ENCODE results near the gene DOK7.

DOK7 gene

DNA sequence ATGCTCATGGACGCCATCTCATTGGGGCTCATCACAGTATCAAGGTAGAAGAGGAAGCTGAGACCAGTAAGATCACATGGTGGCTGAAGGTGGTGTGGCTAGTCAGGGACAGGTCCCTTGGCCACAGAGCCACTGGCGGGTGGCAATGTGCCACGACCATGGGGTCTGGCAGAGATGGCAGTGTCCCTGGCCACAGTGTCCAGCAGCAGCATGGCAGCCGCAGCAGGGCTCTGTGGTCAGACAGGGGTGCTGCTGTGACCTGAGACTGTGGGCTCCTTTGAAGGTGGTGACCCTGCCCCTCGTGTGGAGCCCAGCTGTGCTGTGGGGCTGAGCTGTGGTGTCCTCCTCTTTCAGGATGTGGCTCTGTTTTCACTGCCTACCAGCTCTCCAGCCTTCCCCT, 2.2 kb upstream of the DOK7 start:
- TF ChIP-seq, protein P1, sequence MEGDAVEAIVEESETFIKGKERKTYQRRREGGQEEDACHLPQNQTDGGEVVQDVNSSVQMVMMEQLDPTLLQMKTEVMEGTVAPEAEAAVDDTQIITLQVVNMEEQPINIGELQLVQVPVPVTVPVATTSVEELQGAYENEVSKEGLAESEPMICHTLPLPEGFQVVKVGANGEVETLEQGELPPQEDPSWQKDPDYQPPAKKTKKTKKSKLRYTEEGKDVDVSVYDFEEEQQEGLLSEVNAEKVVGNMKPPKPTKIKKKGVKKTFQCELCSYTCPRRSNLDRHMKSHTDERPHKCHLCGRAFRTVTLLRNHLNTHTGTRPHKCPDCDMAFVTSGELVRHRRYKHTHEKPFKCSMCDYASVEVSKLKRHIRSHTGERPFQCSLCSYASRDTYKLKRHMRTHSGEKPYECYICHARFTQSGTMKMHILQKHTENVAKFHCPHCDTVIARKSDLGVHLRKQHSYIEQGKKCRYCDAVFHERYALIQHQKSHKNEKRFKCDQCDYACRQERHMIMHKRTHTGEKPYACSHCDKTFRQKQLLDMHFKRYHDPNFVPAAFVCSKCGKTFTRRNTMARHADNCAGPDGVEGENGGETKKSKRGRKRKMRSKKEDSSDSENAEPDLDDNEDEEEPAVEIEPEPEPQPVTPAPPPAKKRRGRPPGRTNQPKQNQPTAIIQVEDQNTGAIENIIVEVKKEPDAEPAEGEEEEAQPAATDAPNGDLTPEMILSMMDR (IDR thresholded peaks at IDR 0.05; ENCODE audit: control extremely low read depth, extremely low read depth, low read depth, missing control alignments), result no peak
- DNase-seq (ENCODE audit: extremely low spot score), result no peak
- ChIA-PET POLR2A (no interaction called here), CTCF (interaction anchor here (1.1 to 2.4 kb wide), 2 partner anchors 20 to 112 kb away, joined by 4 to 9 read pairs; no protein-coding TSS in a partner anchor)

DNA sequence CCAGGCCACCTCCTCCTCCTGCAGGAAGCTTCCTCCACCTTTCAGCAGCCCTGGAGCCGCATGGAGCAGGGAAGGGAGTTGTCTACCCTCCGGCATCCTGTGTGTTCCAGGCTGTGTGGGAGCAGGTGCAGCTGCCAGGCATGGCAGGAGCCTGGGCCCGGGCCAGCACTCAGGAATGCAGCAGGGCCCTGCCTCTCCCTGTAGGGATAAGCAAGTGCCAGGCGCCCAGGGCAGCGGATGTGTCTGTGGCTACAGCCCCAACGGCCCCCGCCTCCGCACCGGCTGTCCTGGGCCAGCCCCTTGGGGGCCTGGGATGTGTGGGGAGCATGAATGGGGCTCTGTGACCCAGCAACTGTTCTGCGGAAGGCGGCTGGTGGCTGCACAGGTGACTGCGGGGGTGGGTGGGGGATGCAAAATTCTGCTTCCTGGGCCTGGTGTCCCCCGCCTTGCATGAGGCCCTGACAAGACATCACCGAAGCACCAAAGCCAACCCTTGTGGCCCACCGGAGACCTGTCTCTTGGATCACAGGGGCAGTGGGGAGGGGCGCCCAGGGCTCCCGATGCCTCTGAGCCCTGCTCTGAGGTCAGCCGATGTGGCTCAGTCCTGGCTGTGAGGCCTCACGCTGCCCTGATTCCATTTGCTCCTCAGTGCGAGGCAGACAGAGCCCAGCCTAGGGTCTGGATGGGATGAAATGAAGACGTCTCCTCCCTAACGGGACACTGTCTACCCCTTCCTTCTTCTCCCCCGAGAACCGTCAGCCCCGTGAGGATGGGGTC, 1.4 kb upstream of the DOK7 start:
- DNase-seq (ENCODE audit: extremely low spot score), result no peak
- TF ChIP-seq, protein P1 (IDR thresholded peaks at IDR 0.05; ENCODE audit: control extremely low read depth, extremely low read depth, low read depth, missing control alignments), result no peak
- ChIA-PET POLR2A (no interaction called here), CTCF (interaction anchor here (1.1 to 2.4 kb wide), 2 partner anchors 19 to 113 kb away, joined by 4 to 9 read pairs; no protein-coding TSS in a partner anchor)

DNA sequence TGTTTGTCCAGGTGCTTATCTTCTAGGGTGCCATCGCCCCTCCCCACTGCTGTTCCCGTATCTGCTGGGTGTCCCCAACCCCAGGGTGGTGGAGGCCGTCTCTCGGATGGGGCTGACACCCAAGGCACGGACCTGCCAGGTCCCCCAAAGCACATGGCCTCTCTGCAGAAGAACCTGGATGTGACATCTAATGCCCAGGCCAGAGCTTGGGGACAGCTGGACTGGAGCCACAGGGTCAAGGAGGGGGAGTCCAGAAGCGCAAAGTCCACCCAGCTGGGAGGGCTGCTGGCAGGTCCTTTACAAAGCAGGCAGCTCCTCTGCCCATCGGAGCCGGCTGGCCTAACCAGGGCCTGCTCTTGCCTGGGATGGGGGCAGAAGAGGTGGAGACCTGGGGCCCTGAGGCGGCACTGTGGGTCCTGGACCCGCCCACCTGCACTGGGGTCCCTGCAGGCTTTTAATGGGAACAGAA, 751 bp upstream of the DOK7 start:
- TF ChIP-seq, protein P1 (IDR thresholded peaks at IDR 0.05; ENCODE audit: control extremely low read depth, extremely low read depth, low read depth, missing control alignments), result no peak
- ChIA-PET POLR2A (no interaction called here), CTCF (no interaction called here)
- no peak for DNase-seq (ENCODE audit: extremely low spot score)

DNA sequence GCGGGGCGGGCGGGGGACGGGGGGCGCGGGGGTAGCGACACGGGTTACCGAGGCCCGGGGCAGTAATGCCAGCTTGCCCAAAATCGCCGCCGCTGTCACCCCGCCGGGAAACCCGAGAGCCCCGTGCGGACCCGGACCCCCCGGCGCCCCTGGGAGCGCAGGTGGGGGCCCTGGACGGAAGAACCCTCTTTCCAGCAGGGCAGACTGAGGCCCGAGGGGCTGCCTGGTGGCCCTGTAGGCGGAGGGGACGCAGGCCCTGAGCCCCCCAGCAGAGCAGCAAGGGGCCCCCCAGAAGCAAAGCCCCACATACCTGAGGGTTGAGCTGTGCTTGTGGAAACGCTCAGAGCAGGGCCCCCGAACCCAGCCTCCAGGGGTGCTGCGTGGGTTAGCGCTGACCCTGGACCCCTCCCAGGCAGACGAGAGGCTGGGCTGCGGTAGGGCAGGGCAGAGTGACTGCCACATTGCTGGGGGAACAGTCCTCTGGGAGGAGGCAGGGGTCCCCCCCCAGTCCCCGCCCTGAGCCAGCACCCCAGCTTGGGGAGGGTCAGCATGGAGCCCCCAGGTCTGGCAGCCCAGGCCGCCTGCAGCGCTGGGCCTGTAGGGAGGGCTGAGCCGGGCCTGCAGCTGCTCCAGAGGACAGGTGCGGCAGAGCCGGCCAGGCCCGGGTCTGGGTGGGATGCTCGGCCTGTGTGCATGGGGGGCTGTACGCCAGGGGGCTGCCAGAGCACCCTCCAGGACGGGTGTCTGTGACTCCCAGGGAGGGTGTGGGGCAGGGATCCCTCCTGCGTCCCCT, 646 bp downstream of the DOK7 start:
- TF ChIP-seq, protein P1 (IDR thresholded peaks at IDR 0.05; ENCODE audit: control extremely low read depth, extremely low read depth, low read depth, missing control alignments), result no peak
- POLR2A ChIA-PET, result no interaction called here
- CTCF ChIA-PET, result interaction anchor here (1.0 kb wide), 1 partner anchor 17 kb away, joined by 3 read pairs; no protein-coding TSS in a partner anchor
- no peak for DNase-seq (ENCODE audit: extremely low spot score)

DNA sequence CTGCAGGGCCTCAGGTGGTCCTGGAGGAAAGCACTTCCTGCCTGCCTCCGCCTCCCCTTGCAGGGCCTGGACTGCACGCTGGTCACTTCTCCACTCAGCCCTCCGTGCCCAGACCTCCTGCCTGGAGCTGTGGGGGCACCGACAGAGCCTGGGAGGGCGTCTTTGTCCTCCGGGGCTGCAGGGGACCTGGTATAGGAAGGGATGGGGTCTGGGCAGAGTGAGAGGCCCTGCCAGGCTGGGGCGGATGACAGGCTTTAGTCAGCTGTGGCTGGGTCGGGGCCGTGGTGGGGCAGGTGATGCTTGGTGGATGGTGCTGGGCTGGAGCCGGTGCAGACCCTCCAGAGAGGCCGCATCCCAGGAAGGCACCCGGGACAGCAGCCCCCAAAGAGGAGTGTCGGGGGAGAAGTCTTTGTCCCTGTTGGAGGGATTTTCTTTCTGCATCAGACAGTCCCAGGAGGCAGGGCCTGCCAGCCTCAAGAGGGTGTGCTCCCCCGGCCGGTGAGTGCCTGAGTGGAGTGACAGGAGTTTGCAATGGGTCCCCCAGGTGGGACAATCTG, 1.3 kb downstream of the DOK7 start:
- TF ChIP-seq, protein P1 (IDR thresholded peaks at IDR 0.05; ENCODE audit: control extremely low read depth, extremely low read depth, low read depth, missing control alignments), result no peak
- POLR2A ChIA-PET, result no interaction called here
- no peak for DNase-seq (ENCODE audit: extremely low spot score)
- CTCF ChIA-PET, result interaction anchor here (1.0 kb wide), 1 partner anchor 16 kb away, joined by 3 read pairs; no protein-coding TSS in a partner anchor

Data from GM10248 (cell line).